ENCODE measurements around the gene AK5.
"Not testable (repeated sequence)": the region's sequence is repeated elsewhere in the genome, so short reads cannot be mapped to it uniquely, and the experiment has no call there.

The AK5 gene

DNA sequence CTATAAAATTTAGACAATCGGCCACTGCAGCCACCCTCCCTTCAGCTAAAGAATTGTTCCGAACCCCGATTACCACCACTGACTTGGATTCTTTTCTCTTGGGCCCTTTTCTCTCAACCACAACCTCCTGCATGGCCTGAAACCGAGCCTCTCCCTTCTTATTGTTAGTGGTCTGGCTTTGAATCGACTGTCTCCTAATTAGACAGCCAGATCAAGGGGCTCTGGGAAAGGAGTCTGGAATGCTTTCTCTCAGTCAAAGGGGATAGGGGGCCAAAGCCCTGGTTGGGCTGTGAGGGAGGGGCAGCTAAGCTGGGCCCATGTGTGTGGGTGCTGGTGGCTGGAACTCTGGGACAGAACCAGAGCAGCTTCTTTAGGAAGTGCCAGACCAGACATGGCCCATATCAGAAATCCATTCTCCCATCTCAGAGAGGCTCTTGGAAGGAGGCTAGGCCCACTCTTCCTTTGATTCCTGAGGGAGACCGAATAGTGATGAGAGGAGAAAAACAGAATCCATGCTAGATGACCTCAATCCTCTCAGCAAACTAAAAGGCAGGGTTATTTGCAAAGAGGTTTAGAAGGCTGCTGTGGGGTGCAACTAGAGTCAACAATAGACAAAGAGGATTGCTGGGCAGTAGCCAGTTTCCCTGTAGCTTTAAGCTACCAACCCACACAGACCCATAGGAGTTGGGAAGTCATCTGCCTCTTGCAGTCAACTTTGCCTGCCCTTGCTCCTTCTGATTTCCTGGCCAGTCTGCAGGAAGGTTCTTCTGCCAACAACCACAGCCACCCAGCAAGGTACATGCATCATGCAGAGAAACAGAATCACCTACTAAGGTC lies 117.6 kb downstream of the AK5 start:
- Histone ChIP-seq H3K36me3 (ENCODE audit: control insufficient read depth, insufficient read depth, low read length, severe bottlenecking) (no peaks in the 10 kb centered on the region), H3K4me3 (ENCODE audit: low read length) (no peak overlapping the region), H3K27me3 (replicated peaks; ENCODE audit: control insufficient read depth, insufficient read depth, low read length) (no peaks in the 10 kb centered on the region), H3K4me1 (ENCODE audit: control insufficient read depth, insufficient read depth, low read length) (no peaks in the 10 kb centered on the region), H3K9ac (ENCODE audit: low read length) (no peak overlapping the region), H3K9me3 (ENCODE audit: control insufficient read depth, low read length) (no peaks in the 10 kb centered on the region)
- no peak for DNase-seq (ENCODE audit: low read depth)

GRCh38 chr1:77400781-77401180 lies 119.0 kb downstream of the AK5 start:
- no peaks in the 10 kb centered on the region for H3K9me3 ChIP-seq (ENCODE audit: control insufficient read depth, low read length)
- no peaks in the 10 kb centered on the region for H3K36me3 ChIP-seq (ENCODE audit: control insufficient read depth, insufficient read depth, low read length, severe bottlenecking)
- H3K9ac ChIP-seq (ENCODE audit: low read length): no peak overlapping the region
- no peaks in the 10 kb centered on the region for H3K4me1 ChIP-seq (ENCODE audit: control insufficient read depth, insufficient read depth, low read length)
- no peak for DNase-seq (ENCODE audit: low read depth)
- no peak overlapping the region for H3K4me3 ChIP-seq (ENCODE audit: low read length)
- H3K27me3 ChIP-seq (replicated peaks; ENCODE audit: control insufficient read depth, insufficient read depth, low read length): no peaks in the 10 kb centered on the region

DNA sequence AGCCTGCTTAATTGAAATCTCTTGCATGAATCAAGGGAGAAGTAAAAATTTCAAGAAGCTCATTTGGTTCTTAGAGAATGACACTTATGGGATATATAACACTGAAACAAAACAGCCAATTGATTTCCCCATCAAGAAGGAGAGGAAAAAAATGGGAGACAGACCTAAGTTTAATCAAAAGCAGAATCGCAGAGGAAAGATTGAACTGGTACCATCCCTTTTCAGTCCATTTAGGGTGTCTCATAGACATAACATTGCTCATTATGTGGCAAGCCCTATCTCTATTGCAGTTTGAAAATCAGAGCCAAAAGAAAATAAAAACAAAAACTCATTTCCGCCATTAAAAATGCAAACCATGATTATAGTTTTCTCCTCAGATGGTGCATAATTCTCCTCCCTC lies 119.6 kb downstream of the AK5 start:
- DNase-seq (ENCODE audit: low read depth): no peak
- no peaks in the 10 kb centered on the region for H3K27me3 ChIP-seq (replicated peaks; ENCODE audit: control insufficient read depth, insufficient read depth, low read length)
- H3K4me1 ChIP-seq (ENCODE audit: control insufficient read depth, insufficient read depth, low read length): no peaks in the 10 kb centered on the region
- no peak overlapping the region for H3K9ac ChIP-seq (ENCODE audit: low read length)
- no peaks in the 10 kb centered on the region for H3K9me3 ChIP-seq (ENCODE audit: control insufficient read depth, low read length)
- H3K36me3 ChIP-seq (ENCODE audit: control insufficient read depth, insufficient read depth, low read length, severe bottlenecking): no peaks in the 10 kb centered on the region
- H3K4me3 ChIP-seq (ENCODE audit: low read length): no peak overlapping the region

- Histone ChIP-seq H3K4me1 (ENCODE audit: control insufficient read depth, insufficient read depth, low read length) (no peaks in the 10 kb centered on the region), H3K36me3 (ENCODE audit: control insufficient read depth, insufficient read depth, low read length, severe bottlenecking) (no peaks in the 10 kb centered on the region), H3K4me3 (ENCODE audit: low read length) (no peak overlapping the region), H3K27me3 (replicated peaks; ENCODE audit: control insufficient read depth, insufficient read depth, low read length) (no peaks in the 10 kb centered on the region), H3K9ac (ENCODE audit: low read length) (no peak overlapping the region), H3K9me3 (ENCODE audit: control insufficient read depth, low read length) (no peaks in the 10 kb centered on the region)
- DNase-seq (ENCODE audit: low read depth): no peak
Observed at GRCh38 chr1:77405186-77405585, 123.4 kb downstream of the AK5 start.

GRCh38 chr1:77406661-77407060 lies 124.8 kb downstream of the AK5 start:
- Histone ChIP-seq H3K4me1 (ENCODE audit: control insufficient read depth, insufficient read depth, low read length) (no peaks in the 10 kb centered on the region), H3K9ac (ENCODE audit: low read length) (no peak overlapping the region), H3K36me3 (ENCODE audit: control insufficient read depth, insufficient read depth, low read length, severe bottlenecking) (no peaks in the 10 kb centered on the region), H3K27me3 (replicated peaks; ENCODE audit: control insufficient read depth, insufficient read depth, low read length) (no peaks in the 10 kb centered on the region), H3K9me3 (ENCODE audit: control insufficient read depth, low read length) (no peaks in the 10 kb centered on the region), H3K4me3 (ENCODE audit: low read length) (no peak overlapping the region)
- peak; percentile 44 for DNase-seq (ENCODE audit: low read depth)

- Histone ChIP-seq H3K27me3 (replicated peaks; ENCODE audit: control insufficient read depth, insufficient read depth, low read length) (no peaks in the 10 kb centered on the region), H3K36me3 (ENCODE audit: control insufficient read depth, insufficient read depth, low read length, severe bottlenecking) (no peaks in the 10 kb centered on the region), H3K9ac (ENCODE audit: low read length) (no peak overlapping the region), H3K9me3 (ENCODE audit: control insufficient read depth, low read length) (no peaks in the 10 kb centered on the region), H3K4me1 (ENCODE audit: control insufficient read depth, insufficient read depth, low read length) (peaks cover 7% of the 10 kb centered on the region), H3K4me3 (ENCODE audit: low read length) (no peak overlapping the region)
- peak; percentile 32 for DNase-seq (ENCODE audit: low read depth)
Observed at GRCh38 chr1:77407738-77408375, 126.0 kb downstream of the AK5 start.

DNA sequence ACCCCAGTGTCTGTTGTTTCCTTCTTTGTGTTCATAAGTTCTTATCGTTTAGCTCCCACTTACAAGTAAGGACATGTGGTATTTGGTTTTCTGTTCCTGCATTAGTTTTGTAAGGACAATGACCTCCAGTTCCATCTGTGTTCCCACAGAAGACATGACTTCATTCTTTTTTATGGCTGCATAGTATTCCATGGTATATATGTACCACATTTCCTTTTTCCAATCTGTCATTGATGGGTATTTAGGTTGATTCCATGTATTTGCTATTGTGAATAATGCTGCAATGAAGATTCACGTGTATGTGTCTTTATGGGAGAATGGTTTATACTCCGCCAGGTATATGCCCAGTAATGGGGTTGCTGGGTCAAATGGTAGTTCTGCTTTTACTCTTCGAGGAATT lies 127.1 kb downstream of the AK5 start:
- not testable (repeated sequence) for H3K27me3 ChIP-seq (replicated peaks; ENCODE audit: control insufficient read depth, insufficient read depth, low read length); H3K4me3 ChIP-seq (ENCODE audit: low read length); H3K36me3 ChIP-seq (ENCODE audit: control insufficient read depth, insufficient read depth, low read length, severe bottlenecking); H3K9ac ChIP-seq (ENCODE audit: low read length); DNase-seq (ENCODE audit: low read depth); H3K9me3 ChIP-seq (ENCODE audit: control insufficient read depth, low read length); H3K4me1 ChIP-seq (ENCODE audit: control insufficient read depth, insufficient read depth, low read length)

DNA sequence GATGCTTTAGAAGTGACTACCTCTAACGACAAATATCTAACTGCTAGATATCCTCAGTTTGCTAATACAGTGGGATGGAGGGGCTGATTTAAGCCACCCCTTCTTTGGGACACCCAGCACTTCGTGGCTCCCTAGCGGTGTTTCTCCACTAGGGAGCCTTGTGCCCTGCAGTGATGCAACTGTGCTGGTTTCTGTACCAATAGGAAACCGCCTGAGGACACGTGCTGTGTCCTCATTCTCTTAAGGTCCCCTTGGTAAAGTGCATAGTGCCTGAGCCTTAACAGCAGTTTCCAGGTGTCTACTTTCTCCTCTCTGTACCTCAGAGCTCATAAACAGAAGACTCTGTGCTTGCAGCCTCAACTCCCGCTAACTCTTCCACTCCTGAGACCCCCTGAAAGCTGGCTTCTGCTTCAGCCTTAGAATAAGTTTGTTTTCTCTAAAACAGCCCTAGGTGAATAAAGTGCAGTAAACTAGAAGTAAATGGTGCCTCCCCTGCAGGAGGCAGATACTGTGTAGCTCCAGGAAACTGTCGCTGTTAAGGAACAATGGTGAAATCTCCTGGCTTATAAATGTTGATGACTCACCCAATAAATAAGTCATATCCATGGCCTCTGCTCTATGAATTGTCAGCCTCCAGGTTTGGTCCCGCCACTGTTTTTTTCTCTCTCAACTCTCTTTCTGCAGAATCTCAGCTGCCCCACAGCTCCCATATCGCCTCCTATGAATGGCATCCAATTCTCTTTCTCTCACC lies 130.4 kb downstream of the AK5 start:
- no peak for DNase-seq (ENCODE audit: low read depth)
- Histone ChIP-seq H3K9ac (ENCODE audit: low read length) (no peak overlapping the region), H3K36me3 (ENCODE audit: control insufficient read depth, insufficient read depth, low read length, severe bottlenecking) (no peaks in the 10 kb centered on the region), H3K4me1 (ENCODE audit: control insufficient read depth, insufficient read depth, low read length) (peaks cover 7% of the 10 kb centered on the region), H3K4me3 (ENCODE audit: low read length) (no peak overlapping the region), H3K27me3 (replicated peaks; ENCODE audit: control insufficient read depth, insufficient read depth, low read length) (no peaks in the 10 kb centered on the region), H3K9me3 (ENCODE audit: control insufficient read depth, low read length) (no peaks in the 10 kb centered on the region)

DNA sequence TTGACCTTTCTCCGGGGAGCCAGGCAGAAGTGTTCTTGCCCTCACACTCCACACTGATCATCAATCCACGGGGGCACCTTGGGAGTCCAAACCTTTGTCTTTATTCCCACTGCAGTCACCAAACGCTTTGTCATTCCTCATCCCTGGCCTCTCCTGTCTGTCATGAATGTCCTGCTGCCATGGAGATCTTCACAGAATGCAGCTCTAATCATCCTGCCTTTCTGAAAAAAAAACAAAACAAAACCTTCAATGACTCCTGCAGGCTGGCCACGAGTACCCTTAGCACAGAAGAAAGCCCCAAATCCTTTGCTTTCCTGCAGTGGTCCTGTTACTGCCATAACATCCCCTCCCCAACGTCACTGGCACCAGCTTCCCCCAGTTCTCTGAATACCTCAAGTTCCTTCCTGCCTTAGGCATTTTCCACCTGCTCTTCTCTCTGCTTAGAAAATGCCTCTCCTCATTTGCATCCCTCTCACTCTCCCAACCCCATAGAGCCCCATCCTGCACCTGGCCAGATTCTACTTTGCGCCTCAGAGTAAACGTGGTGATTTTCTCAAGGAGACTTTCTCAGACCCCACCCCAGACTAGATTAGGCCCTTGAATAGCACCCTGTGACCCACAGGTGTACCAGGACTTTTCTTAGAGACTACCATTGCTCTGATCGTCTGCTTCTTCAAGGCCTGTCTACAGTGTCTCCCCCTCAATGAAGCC lies 131.2 kb downstream of the AK5 start:
- Histone ChIP-seq H3K9ac (ENCODE audit: low read length) (no peak overlapping the region), H3K9me3 (ENCODE audit: control insufficient read depth, low read length) (no peaks in the 10 kb centered on the region), H3K4me1 (ENCODE audit: control insufficient read depth, insufficient read depth, low read length) (peaks cover 7% of the 10 kb centered on the region), H3K27me3 (replicated peaks; ENCODE audit: control insufficient read depth, insufficient read depth, low read length) (no peaks in the 10 kb centered on the region), H3K4me3 (ENCODE audit: low read length) (no peak overlapping the region), H3K36me3 (ENCODE audit: control insufficient read depth, insufficient read depth, low read length, severe bottlenecking) (no peaks in the 10 kb centered on the region)
- no peak for DNase-seq (ENCODE audit: low read depth)

- no peak for DNase-seq (ENCODE audit: low read depth)
Observed at GRCh38 chr1:77413541-77414335, 131.9 kb downstream of the AK5 start.

More at GRCh38 chr1:77413541-77414335, 131.9 kb downstream of the AK5 start:
- Histone ChIP-seq H3K9me3 (ENCODE audit: control insufficient read depth, low read length) (no peaks in the 10 kb centered on the region), H3K9ac (ENCODE audit: low read length) (no peak overlapping the region), H3K27me3 (replicated peaks; ENCODE audit: control insufficient read depth, insufficient read depth, low read length) (no peaks in the 10 kb centered on the region), H3K36me3 (ENCODE audit: control insufficient read depth, insufficient read depth, low read length, severe bottlenecking) (no peaks in the 10 kb centered on the region), H3K4me3 (ENCODE audit: low read length) (no peak overlapping the region), H3K4me1 (ENCODE audit: control insufficient read depth, insufficient read depth, low read length) (peaks cover 7% of the 10 kb centered on the region)

All from adipocyte (in vitro differentiated cells).